ENCODE data around the gene ARHGAP6.

Gene ARHGAP6

GRCh38 chrX:11439846-11440245, 225.9 kb downstream of the ARHGAP6 start:
- H3K27me3 ChIP-seq (ENCODE audit: insufficient read depth, low read depth, severe bottlenecking): peaks cover 47% of the 10 kb centered on the region
- H3K36me3 ChIP-seq: no peaks in the 10 kb centered on the region
- H3K4me3 ChIP-seq (ENCODE audit: low read depth, low read length): no peak overlapping the region
- no peak overlapping the region for H3K27ac ChIP-seq
- DNase-seq: no peak
- H3K9me3 ChIP-seq (ENCODE audit: severe bottlenecking): no peaks in the 10 kb centered on the region
- TF ChIP-seq CTCF (IDR thresholded peaks at IDR 0.05; ENCODE audit: low read depth, low read length): no peak

DNA sequence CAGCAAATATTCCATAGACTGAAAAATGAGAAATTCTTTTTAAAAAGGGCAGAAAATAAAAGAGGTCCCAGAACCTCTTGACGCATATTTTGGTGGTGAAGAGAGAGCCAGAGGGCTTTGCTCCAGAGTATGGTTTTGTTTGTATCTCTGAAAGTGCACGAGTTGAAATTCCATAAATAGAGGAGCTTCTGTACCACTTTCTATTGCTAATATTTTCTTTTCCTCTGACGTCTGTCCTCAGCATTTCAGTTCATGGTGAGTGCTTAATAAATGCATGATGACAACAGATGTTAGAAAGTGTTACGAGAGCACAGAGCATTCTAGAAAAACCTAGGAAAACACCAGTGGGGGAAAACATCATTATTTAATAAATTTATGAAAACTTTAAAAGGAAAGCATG, 227.0 kb downstream of the ARHGAP6 start:
- no peaks in the 10 kb centered on the region for H3K36me3 ChIP-seq
- H3K27me3 ChIP-seq (ENCODE audit: insufficient read depth, low read depth, severe bottlenecking): peaks cover 50% of the 10 kb centered on the region
- no peak overlapping the region for H3K27ac ChIP-seq
- H3K4me3 ChIP-seq (ENCODE audit: low read depth, low read length): no peak overlapping the region
- H3K9me3 ChIP-seq (ENCODE audit: severe bottlenecking): no peaks in the 10 kb centered on the region
- no peak for DNase-seq
- no peak for TF ChIP-seq CTCF (IDR thresholded peaks at IDR 0.05; ENCODE audit: low read depth, low read length)

- H3K36me3 ChIP-seq: no peaks in the 10 kb centered on the region
- no peak overlapping the region for H3K4me3 ChIP-seq (ENCODE audit: low read depth, low read length)
- peaks cover 50% of the 10 kb centered on the region for H3K27me3 ChIP-seq (ENCODE audit: insufficient read depth, low read depth, severe bottlenecking)
- DNase-seq: no peak
- H3K27ac ChIP-seq: no peak overlapping the region
- TF ChIP-seq CTCF (IDR thresholded peaks at IDR 0.05; ENCODE audit: low read depth, low read length): no peak
- H3K9me3 ChIP-seq (ENCODE audit: severe bottlenecking): no peaks in the 10 kb centered on the region
These were observed 227.4 kb downstream of the ARHGAP6 start for GRCh38 chrX:11438380-11438723.

- TF ChIP-seq CTCF (IDR thresholded peaks at IDR 0.05; ENCODE audit: low read depth, low read length): no peak
- Histone ChIP-seq H3K36me3 (no peaks in the 10 kb centered on the region), H3K4me3 (ENCODE audit: low read depth, low read length) (no peak overlapping the region), H3K27ac (no peak overlapping the region), H3K9me3 (ENCODE audit: severe bottlenecking) (no peaks in the 10 kb centered on the region), H3K27me3 (ENCODE audit: insufficient read depth, low read depth, severe bottlenecking) (peaks cover 53% of the 10 kb centered on the region)
- DNase-seq: no peak
These were observed 227.9 kb downstream of the ARHGAP6 start for GRCh38 chrX:11437642-11438379.

DNA sequence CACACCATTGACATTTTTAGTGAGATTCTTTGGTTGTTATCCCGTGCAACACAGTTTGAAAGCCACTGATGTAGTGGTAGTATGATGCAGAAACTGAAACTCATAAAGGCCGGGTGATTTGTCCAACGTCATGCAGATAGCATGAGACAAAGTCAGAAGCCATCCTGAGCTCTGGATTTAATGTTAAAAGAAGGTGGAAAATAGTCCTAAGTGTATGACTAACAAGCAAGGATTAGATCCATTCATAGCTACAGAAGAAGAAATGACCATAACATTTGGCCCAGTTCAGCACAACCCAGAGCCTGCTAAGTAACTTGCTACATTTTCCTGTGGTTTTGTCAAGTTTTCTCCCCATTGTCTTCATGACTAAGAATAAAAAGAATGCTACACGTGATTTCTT, 230.2 kb downstream of the ARHGAP6 start:
- Histone ChIP-seq H3K27ac (no peak overlapping the region), H3K36me3 (no peaks in the 10 kb centered on the region), H3K4me3 (ENCODE audit: low read depth, low read length) (no peak overlapping the region), H3K9me3 (ENCODE audit: severe bottlenecking) (no peaks in the 10 kb centered on the region), H3K27me3 (ENCODE audit: insufficient read depth, low read depth, severe bottlenecking) (peaks cover 52% of the 10 kb centered on the region)
- no peak for DNase-seq
- no peak for TF ChIP-seq CTCF (IDR thresholded peaks at IDR 0.05; ENCODE audit: low read depth, low read length)

GRCh38 chrX:11434607-11435006, 231.1 kb downstream of the ARHGAP6 start:
- TF ChIP-seq CTCF (IDR thresholded peaks at IDR 0.05; ENCODE audit: low read depth, low read length): no peak

More at GRCh38 chrX:11434607-11435006, 231.1 kb downstream of the ARHGAP6 start:
- no peaks in the 10 kb centered on the region for H3K9me3 ChIP-seq (ENCODE audit: severe bottlenecking)
- no peak for DNase-seq
- H3K36me3 ChIP-seq: no peaks in the 10 kb centered on the region
- no peak overlapping the region for H3K4me3 ChIP-seq (ENCODE audit: low read depth, low read length)
- peaks cover 45% of the 10 kb centered on the region for H3K27me3 ChIP-seq (ENCODE audit: insufficient read depth, low read depth, severe bottlenecking)
- H3K27ac ChIP-seq: no peak overlapping the region

Data from WERI-Rb-1 (cell line).